DMS 273 (cell line): ENCODE results near the gene UPP2.
A peak's percentile ranks its signal among the peaks of the same experiment; 100 is the strongest.

ENCODE experiments used
- DNase-seq: peaks from one replicate; lab custom pipeline; 2025; ENCODE audit not compliant: unreplicated experiment; lab: John Stamatoyannopoulos, UW

The UPP2 gene

GRCh38 chr2:158104903-158105302 lies 3.2 kb downstream of the UPP2 start:
- no peak for DNase-seq

GRCh38 chr2:158112992-158113391 lies 11.3 kb downstream of the UPP2 start:
- no peak for DNase-seq

DNA sequence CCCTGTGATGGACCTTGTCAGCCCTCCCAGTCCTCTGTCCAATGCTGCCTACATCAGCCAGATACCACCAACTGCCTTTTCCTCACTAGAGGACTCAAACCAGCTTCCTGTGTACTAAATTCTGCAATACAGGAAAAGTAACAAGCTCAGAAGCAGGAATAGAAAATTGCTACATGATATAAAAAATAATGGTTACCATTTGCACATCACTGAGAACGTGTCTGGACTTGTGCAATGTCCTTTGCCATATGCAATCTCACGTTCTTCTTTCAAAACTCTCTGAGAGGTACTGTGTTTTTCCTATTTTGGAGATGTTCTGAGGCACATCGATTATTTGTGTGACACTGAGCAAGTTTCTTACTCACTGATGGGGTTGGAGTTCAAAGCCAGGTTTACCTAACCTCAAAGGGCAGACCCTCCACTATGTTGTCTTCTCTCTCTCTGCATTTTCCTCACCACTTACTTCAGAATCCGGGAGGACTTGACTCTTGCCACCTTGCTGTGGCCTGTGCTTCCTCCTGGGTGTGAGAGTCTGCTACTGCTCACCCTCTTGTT lies 12.1 kb downstream of the UPP2 start:
- DNase-seq, result no peak

- no peak for DNase-seq
Measured at GRCh38 chr2:158114516-158114915, 12.8 kb downstream of the UPP2 start.

DNA sequence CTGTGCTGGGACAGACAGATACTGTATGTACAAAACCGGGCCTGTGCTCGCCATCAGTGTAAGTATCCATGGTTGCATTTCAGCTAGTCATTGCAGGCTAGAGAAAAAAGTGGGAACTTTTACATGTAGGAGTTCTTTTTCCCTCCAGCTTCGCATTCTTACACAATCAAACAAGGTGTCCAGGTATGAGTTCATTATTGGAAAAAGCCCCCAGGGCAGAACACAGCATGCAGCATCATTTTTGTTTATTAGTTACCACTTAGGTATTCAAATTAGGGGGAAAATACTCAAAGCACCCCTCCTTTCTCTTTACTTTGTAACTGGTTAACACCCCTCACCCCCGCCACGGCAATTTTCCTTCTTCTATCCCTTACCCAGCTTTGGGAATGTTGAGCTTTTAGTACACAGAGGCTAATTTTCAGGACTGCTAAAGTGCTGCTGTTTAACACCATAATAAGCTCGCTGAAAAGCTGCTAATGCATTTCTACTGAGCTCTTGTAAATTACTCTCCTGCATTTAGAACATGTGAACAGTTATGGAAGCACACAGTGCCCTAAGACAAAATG lies 13.6 kb downstream of the UPP2 start:
- no peak for DNase-seq

DNA sequence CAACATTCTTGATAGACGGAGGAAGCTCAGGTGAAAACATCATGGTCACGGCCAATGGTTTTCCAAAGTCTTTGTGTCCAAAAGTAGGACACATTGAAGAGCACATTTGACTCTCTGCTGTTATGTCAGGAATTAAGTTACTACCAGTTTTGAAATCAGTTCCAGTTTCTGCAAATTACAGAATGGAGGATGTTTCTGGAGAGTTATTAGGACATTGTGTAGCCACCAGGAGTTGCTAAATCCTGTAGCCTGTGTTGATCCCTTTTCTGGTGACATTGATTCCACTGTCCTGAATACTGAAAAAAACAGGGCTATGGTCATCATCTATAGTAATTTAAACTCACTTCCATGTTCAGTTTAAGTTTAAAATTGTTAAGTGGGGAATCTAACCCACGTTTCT lies 15.3 kb downstream of the UPP2 start:
- no peak for DNase-seq

GRCh38 chr2:158120102-158120501 lies 18.4 kb downstream of the UPP2 start:
- no peak for DNase-seq

- DNase-seq, result no peak
Measured at GRCh38 chr2:158120664-158121641, 19.3 kb downstream of the UPP2 start.

DNA sequence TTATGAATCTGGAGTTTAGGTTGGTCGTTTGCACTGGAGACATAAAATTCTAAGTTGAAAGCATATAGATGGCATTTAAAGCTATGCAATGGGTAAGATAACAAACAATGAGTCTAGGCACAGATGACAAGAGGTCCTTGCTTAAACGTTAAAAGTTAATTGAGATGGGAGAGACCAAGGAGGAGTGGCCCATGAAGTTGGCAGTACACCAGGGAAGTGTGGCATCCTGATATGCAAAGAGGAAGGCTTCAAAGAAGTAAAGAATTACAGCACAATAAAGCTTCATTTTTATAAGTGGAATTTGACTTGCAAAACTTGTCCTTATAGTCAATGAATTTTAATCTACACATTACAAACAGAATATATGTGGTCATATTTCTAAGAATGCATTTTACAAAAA lies 23.2 kb downstream of the UPP2 start:
- DNase-seq, result no peak

DNA sequence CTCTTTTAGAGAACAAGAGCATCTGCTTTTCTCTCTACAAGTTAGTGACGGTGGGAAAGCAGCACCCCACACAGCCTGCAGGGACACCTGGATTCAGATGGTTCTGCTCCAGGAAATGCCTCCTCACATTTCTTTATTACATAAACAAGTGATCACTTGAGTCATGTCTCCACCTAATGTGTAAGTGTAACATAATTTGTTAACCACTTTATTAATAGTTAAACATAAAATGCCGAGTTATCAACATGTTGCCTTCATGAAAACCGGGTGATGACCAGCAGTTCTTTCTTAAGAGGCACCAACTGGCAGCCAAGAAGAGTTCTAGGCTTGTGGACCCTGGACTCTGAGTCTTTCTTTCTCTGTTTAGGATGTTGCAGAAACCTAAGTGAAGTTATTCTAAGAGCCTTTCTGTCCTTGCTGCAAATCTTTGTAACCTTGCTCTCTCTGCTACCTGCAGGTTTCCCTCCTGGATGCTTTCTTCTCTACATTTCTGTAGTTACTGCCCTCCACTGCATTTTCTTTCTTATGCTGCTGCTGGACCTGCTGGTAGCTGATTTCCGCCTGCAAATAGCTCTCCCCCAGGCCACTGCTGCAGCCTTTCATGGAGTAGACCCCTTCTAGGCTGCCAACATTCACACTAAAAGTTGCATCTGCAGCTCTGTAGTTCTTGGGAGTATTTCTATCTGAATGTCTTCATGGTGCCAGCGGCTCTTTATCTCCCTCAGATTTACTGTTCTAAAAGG lies 24.3 kb downstream of the UPP2 start:
- no peak for DNase-seq

DNA sequence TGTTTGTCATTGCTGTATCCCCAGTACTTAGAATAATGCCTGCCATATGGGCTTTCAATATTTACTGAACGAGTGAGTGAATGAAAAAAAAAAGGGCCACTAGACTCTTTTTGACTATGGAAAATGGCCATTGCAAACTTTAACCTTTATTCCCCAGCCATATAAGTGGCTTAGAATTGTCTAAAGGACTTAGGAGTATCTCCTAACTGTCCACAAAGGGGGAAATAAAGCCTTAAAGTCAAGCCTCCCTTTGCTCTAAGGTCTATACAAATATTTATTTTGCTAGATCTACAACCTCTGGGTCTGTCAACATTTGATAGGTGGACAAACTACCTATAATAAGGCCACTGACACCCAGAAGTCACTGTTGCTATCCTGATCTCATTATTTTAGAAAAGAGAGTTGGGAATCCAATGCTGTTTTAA lies 25.7 kb downstream of the UPP2 start:
- DNase-seq, result no peak

- no peak for DNase-seq
Measured at GRCh38 chr2:158128168-158128973, 26.7 kb downstream of the UPP2 start.

- no peak for DNase-seq
Measured at GRCh38 chr2:158129037-158129436, 27.4 kb downstream of the UPP2 start.

DNA sequence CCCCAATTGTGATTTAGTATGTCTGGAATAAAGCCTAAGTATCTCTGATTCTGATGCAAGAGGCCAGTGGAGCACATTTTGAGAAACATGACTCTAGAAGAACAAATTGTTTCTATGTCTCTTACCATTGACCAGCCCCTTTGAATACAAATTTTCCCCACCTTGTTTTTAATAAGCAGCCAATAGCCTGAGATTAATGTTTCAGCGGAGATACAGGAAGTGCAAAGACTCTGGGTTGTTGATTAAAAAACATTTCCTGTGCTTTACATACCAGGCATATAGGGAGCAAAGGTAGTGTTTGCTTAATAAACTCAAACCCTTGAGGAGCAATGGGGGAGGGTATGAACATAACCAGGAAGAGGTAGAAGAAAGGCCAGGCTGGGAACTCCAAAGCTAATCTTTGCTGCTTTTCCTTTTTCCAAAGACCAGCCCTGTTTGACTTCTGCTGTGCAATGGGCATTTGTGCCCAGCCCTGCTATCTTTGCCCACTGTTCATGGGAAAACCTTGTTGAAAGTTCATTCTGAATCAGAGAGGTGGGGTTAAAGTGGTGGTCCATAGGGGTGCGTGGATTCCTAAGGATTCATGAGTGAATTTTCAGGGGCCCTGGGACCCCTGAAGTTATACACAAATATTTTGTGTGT lies 29.3 kb downstream of the UPP2 start:
- no peak for DNase-seq

DNA sequence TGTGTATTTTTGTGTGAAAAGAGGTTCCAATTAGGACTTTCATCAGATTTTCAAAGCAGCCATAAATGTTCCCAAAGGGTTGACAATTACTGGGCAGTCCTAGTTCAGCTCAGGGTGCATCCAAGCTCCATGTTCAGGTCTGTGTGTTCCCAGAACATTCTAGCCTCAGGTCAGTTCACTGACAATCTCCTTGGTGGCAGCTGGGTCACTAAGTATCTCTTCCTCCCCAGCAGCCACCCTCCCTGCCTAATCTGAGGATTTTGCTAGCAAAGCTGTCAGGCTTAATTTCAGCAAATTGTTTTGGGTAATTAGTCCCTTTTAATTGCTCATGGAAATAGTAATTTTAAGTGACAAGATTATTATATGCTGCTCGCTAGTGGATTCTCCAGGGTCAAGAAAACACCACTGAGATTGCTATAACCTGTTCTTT lies 29.8 kb downstream of the UPP2 start:
- no peak for DNase-seq

- no peak for DNase-seq
Measured at GRCh38 chr2:158131919-158132566, 30.4 kb downstream of the UPP2 start.

DNA sequence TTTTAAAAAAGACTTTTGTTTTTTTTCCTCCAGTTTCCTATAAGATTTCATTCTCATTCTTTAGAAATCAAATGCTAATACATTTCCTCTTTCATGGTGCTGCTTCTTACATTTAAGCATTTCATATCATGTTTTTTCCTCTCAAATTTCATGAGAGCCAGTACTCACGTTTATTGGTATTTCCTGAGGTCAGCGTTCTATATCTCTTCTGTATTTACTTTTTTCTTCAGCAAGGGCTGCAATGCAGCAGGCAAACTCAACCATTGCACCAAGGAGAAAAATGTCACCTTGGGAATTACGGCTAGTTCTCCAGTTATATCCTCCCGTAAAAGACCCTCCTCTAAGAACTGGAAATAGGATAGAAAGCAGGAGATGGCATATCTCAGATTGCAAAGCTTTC lies 32.4 kb downstream of the UPP2 start:
- DNase-seq, result no peak

GRCh38 chr2:158134655-158135054 lies 33.0 kb downstream of the UPP2 start:
- no peak for DNase-seq

GRCh38 chr2:158135096-158135495 lies 33.4 kb downstream of the UPP2 start:
- DNase-seq, result no peak

- peak; percentile 11 for DNase-seq
Measured at GRCh38 chr2:158138255-158138654, 36.6 kb downstream of the UPP2 start.
